Measurements from ENCODE around the gene PRX.
"Not testable (repeated sequence)": the region's sequence is repeated elsewhere in the genome, so short reads cannot be mapped to it uniquely, and the experiment has no call there.

PRX gene

DNA sequence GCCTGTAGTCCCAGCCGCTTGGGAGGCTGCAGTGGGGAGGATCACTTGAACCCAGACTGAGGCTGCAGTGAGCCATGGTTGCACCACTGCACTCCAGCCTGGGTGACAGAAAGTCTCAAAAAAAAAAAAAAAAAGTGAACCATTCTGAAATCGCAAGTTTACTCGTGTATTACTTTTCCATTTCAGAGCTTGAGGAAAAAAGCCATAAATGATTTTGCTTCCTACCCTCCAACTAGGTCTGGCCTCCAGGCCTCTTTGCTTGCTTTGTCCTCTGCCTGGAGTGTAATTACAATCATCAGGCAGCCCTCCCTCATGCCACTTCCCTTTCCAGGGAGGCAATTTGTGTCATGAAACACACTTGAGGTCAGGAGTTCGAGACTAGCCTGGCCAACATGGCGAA lies 43.9 kb upstream of the PRX start:
- TF ChIP-seq, protein P1, sequence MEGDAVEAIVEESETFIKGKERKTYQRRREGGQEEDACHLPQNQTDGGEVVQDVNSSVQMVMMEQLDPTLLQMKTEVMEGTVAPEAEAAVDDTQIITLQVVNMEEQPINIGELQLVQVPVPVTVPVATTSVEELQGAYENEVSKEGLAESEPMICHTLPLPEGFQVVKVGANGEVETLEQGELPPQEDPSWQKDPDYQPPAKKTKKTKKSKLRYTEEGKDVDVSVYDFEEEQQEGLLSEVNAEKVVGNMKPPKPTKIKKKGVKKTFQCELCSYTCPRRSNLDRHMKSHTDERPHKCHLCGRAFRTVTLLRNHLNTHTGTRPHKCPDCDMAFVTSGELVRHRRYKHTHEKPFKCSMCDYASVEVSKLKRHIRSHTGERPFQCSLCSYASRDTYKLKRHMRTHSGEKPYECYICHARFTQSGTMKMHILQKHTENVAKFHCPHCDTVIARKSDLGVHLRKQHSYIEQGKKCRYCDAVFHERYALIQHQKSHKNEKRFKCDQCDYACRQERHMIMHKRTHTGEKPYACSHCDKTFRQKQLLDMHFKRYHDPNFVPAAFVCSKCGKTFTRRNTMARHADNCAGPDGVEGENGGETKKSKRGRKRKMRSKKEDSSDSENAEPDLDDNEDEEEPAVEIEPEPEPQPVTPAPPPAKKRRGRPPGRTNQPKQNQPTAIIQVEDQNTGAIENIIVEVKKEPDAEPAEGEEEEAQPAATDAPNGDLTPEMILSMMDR (conservative IDR thresholded peaks at IDR 0.05; ENCODE audit: control insufficient read depth, insufficient read depth, low read depth, low read length) = no peak
- H3K4me3 ChIP-seq (ENCODE audit: control insufficient read depth, low read depth, low read length) = no peak overlapping the region
- no peak for DNase-seq (ENCODE audit: low read depth)

DNA sequence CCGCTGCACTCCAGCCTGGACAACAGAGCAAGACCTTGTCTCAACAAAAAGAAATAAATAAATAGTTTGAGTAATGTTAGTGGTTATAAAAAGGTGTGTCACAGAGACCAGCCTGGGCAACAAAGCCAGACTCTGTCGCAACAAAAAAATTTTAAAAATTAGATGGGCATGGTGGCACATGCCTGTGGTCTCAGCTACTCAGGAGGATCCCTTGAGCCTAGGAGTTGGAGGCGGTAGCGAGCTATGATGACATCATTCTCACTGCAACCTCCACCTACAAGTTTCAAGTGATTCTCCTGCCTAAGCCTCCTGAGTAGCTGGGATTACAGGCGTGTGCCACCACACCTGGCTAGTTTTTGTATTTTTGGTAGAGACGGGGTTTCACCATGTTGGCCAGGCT lies 40.8 kb upstream of the PRX start:
- not testable (repeated sequence) for DNase-seq (ENCODE audit: low read depth); H3K4me3 ChIP-seq (ENCODE audit: control insufficient read depth, low read depth, low read length)

DNA sequence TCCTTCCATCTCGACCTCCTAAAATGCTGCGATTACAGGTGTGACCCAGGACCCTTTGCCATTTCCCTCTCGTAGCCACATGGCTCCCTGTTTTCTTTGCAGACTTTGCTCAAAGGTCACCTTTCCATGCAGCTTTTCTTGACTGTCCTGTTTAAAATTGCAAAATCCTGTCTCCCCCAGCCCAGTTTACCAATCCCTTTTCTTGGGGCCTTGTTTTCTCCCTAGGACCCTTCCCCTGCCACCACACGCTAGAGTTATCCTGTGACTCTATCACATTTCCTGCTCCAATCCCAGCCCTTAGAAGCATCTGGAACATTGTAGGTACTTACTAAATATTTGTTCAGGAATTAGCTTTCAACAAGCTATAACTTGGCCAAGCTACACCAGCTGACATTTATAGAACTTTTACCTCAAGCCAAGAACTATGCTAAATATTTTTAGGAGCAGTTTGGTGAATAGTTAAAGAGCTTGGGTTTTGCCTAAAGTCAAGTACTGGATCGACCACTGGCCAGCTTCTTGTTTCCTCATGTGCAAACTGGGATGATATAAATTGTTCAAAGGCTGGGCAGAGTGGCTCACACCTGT lies 40.1 kb upstream of the PRX start:
- H3K4me3 ChIP-seq (ENCODE audit: control insufficient read depth, low read depth, low read length) = no peak overlapping the region
- no peak for DNase-seq (ENCODE audit: low read depth)
- TF ChIP-seq, protein P1 (conservative IDR thresholded peaks at IDR 0.05; ENCODE audit: control insufficient read depth, insufficient read depth, low read depth, low read length) = no peak

DNA sequence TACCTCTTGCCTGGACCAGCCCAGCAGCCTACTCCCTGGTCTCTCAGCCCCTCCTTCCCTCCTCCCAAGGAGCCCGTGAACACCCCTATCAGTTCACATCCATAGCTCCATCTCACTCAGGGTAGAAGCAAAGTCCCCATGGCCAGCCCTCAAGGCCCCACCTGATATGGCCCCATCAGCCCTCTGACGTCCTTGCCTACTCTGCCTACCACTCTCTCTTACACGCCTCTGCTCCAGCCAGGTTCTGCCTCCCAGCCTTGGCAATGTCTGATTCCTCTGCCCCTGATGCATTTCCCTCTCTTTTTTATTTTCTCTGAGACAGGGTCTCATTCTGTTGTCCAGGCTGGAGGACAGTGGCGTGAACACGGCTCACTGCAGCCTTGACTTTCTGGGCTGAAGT lies 38.8 kb upstream of the PRX start:
- no peak for DNase-seq (ENCODE audit: low read depth)
- TF ChIP-seq, protein P1 (conservative IDR thresholded peaks at IDR 0.05; ENCODE audit: control insufficient read depth, insufficient read depth, low read depth, low read length) = no peak
- H3K4me3 ChIP-seq (ENCODE audit: control insufficient read depth, low read depth, low read length) = no peak overlapping the region

DNA sequence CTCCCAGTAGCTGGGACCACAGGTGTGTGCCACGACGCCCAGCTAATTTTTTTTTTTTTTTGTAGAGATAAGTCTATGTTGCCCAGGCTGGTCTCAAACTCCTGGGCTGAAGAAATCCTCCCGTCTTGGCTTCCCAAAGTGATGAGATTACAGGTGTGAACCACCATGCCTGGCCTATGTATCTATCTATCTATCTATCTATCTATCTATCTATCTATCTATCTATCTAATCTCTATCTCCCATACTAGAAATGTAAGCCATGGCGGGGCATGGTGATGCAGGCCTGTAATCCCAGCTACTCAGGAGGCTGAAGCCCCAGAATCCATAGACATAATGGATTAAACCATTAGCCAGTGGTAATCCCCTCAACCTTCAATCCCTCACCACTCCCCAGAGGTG lies 37.5 kb upstream of the PRX start:
- TF ChIP-seq, protein P1 (conservative IDR thresholded peaks at IDR 0.05; ENCODE audit: control insufficient read depth, insufficient read depth, low read depth, low read length) = no peak
- no peak overlapping the region for H3K4me3 ChIP-seq (ENCODE audit: control insufficient read depth, low read depth, low read length)
- no peak for DNase-seq (ENCODE audit: low read depth)

DNA sequence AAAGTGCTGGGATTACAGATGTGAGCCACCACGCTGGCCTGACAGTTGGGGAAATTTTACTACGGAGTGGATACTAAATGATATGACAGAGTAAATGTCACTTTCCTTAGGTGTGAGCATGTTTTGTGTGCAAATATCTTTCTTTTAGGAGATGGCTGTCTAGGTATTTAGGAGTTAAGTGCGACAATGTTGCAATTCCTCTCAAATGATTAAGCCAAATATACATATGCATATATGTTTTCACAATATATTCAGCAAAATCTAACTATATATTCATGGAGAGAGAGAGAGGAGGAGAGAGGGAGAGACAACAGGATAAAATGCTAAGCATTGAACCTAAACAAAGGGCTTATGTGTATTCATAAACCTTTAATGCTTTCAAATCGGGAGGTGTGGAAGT lies 36.3 kb upstream of the PRX start:
- DNase-seq (ENCODE audit: low read depth) = no peak
- TF ChIP-seq, protein P1 (conservative IDR thresholded peaks at IDR 0.05; ENCODE audit: control insufficient read depth, insufficient read depth, low read depth, low read length) = no peak
- H3K4me3 ChIP-seq (ENCODE audit: control insufficient read depth, low read depth, low read length) = no peak overlapping the region

DNA sequence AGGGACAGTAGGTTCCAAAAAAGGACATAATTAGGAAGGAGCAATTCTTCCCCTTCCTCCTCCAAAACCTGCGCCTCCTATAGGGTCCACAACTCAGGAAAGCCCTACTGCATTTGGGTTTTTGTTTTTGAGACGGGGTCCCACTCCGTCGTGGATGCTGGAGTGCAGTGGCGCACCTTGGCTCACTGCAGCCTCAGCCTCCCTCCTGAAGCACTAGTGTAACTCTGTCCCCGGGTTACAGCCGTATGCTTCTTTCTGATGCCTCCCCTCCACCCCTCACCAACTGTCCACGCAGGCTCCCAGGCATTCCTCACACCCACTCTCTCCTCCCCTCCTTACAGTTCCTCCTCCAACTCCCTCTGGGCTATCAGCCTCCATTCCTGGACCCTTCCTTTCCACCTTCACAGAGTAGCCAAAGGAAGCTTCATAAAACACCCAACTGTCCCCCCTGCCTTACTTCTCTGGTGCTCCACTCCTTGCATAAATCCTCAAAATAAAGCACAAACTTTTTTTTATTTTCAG lies 33.1 kb upstream of the PRX start:
- no peak overlapping the region for H3K4me3 ChIP-seq (ENCODE audit: control insufficient read depth, low read depth, low read length)
- TF ChIP-seq, protein P1 (conservative IDR thresholded peaks at IDR 0.05; ENCODE audit: control insufficient read depth, insufficient read depth, low read depth, low read length) = no peak
- DNase-seq (ENCODE audit: low read depth) = no peak

Data from fibroblast of mammary gland (primary cell).